ENCODE results near the gene ANKRD55. TPM values are rescaled to one million over a fixed set of nuclear protein-coding genes. Genes with fewer than 3 reads are reported as not detected.

The ANKRD55 gene
- total and polyA plus RNA-seq, 2 of the 8 experiments (the other 6 are each of a cell fraction or from before 2014, with no cell fraction given): not detected

DNA sequence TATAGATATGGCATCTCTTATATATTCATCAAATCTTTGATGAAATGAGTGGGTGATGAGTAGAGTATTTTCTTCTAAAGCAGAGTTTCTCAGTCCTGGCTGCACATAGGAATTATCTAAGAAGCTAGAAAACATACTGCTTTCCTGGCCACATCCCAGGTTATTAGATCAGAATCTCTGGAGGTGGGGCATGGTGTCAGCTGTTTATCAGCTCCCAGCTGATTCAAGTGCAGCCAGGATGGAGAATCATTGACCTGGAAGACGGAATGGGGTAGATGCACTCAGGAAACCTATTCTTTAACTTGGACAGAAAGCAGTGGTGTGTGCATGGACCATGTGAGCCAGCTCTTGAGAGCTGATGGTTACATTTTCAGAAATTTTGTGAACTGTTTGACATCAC lies 130.2 kb downstream of the ANKRD55 start:
- Histone ChIP-seq H2BK12ac (ENCODE audit: low read depth, low read length) (no peak overlapping the region), H2BK20ac (ENCODE audit: low read length) (no peak overlapping the region), H2BK5ac (ENCODE audit: low read depth, low read length) (no peak overlapping the region), H3K4ac (replicated peaks; ENCODE audit: insufficient read length, low read depth, low read length) (no peak overlapping the region), H3K4me1 (replicated peaks in 1 of 4; ENCODE audit: control insufficient read depth in 3 of 4, insufficient read depth in 4 of 4, low read length in 3 of 4) (no peaks in the 10 kb centered on the region), H2AK5ac (ENCODE audit: low read depth, low read length) (no peak overlapping the region), H3K18ac (ENCODE audit: extremely low read depth, low read length) (no peak overlapping the region), H2AFZ (ENCODE audit: low read length) (no peak overlapping the region), H3K36me3 (ENCODE audit: control insufficient read depth in 2 of 4, insufficient read depth in 4 of 4, low read length in 3 of 4) (no peaks in the 10 kb centered on the region), H4K8ac (ENCODE audit: extremely low read depth, insufficient read depth, low read length) (no peak overlapping the region), H3K4me3 (ENCODE audit: extremely low read depth in 1 of 4, insufficient read depth in 2 of 4, low read depth in 3 of 4, low read length in 4 of 4) (no peak overlapping the region), H3K4me2 (ENCODE audit: insufficient read depth in 1 of 2, low read depth in 2 of 2, low read length in 2 of 2) (no peak overlapping the region), H4K5ac (ENCODE audit: insufficient read length, low read depth, low read length) (no peak overlapping the region), H3K79me2 (ENCODE audit: control insufficient read depth in 1 of 2, insufficient read depth in 2 of 2, low read length in 2 of 2) (no peaks in the 10 kb centered on the region), H3K9me3 (ENCODE audit: insufficient read depth in 2 of 2, low read depth in 1 of 2, low read length in 1 of 2) (no peaks in the 10 kb centered on the region), H3K23ac (ENCODE audit: insufficient read length) (no peak overlapping the region), H3K27me3 (replicated peaks in 1 of 4; ENCODE audit: control insufficient read depth in 3 of 4, extremely low read depth in 1 of 4, insufficient read depth in 3 of 4, low read length in 3 of 4) (no peaks in the 10 kb centered on the region), H2BK120ac (replicated peaks; ENCODE audit: low read depth, low read length) (no peak overlapping the region), H3K23me2 (ENCODE audit: low read depth, low read length) (no peaks in the 10 kb centered on the region), H2BK15ac (ENCODE audit: low read length) (no peak overlapping the region), H3K79me1 (ENCODE audit: low read depth, low read length) (no peaks in the 10 kb centered on the region), H4K91ac (replicated peaks; ENCODE audit: insufficient read length, low read length) (no peak overlapping the region), H4K20me1 (replicated peaks in 1 of 2; ENCODE audit: control insufficient read depth in 1 of 2, insufficient read depth in 2 of 2, low read length in 2 of 2) (no peaks in the 10 kb centered on the region), H3K56ac (replicated peaks; ENCODE audit: insufficient read length, low read depth, low read length) (no peak overlapping the region), H3K9ac (replicated peaks in 1 of 4; ENCODE audit: extremely low read depth in 1 of 4, low read depth in 3 of 4, low read length in 3 of 4) (no peak overlapping the region), H3K27ac (ENCODE audit: low read depth, low read length) (no peak overlapping the region), H3K14ac (ENCODE audit: insufficient read length) (no peak overlapping the region)
- FAIRE-seq: no peak
- POLR2A ChIA-PET (ENCODE audit: partially characterized antibody): no interaction called here
- no peak for DNase-seq (ENCODE audit: low read depth in 1 of 2, low spot score in 2 of 2)
- 80% methylated on average over 1 of the region's 1 CpG; no CpG with 5 or more reads in 1 of the 2 experiments for WGBS, 2 experiments (ENCODE audit: extremely low coverage in 1 of 2, insufficient coverage in 1 of 2, insufficient read length in 1 of 2, insufficient replicate concordance in 2 of 2, low coverage in 1 of 2, low lambda C conversion rate in 2 of 2, missing lambda C conversion rate in 1 of 2)
- no peak for TF ChIP-seq EP300 (IDR thresholded peaks at IDR 0.05; ENCODE audit: borderline replicate concordance in 1 of 2, low read depth in 2 of 2, low read length in 2 of 2)
- no peak for TF ChIP-seq PHF8 (conservative IDR thresholded peaks at IDR 0.05; ENCODE audit: low read depth, low read length)
- TF ChIP-seq SP1 (IDR thresholded peaks at IDR 0.05; ENCODE audit: low read depth, low read length): no peak
- no peak for TF ChIP-seq SIN3A (conservative IDR thresholded peaks at IDR 0.05 in 1 of 2, IDR thresholded peaks at IDR 0.05 in 1 of 2; ENCODE audit: low read depth in 1 of 2, low read length in 2 of 2)
- no peak for TF ChIP-seq KDM4A (IDR thresholded peaks at IDR 0.05; ENCODE audit: low read depth, low read length, severe bottlenecking)
- TF ChIP-seq RFX5 (IDR thresholded peaks at IDR 0.05; ENCODE audit: borderline replicate concordance, low read depth, low read length): no peak
- no peak for TF ChIP-seq BCL11A (IDR thresholded peaks at IDR 0.05; ENCODE audit: low read depth in 2 of 2, low read length in 2 of 2)
- no peak for TF ChIP-seq POLR2A (IDR thresholded peaks at IDR 0.05; ENCODE audit: control extremely low read depth in 1 of 2, low read depth in 2 of 2, low read length in 2 of 2)
- no peak for TF ChIP-seq SP4 (IDR thresholded peaks at IDR 0.05; ENCODE audit: low read length)
- TF ChIP-seq, protein P1, sequence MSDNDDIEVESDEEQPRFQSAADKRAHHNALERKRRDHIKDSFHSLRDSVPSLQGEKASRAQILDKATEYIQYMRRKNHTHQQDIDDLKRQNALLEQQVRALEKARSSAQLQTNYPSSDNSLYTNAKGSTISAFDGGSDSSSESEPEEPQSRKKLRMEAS (IDR thresholded peaks at IDR 0.05): no peak
- TF ChIP-seq CEBPB (IDR thresholded peaks at IDR 0.05; ENCODE audit: low read depth, low read length): no peak
- TF ChIP-seq, protein P2, sequence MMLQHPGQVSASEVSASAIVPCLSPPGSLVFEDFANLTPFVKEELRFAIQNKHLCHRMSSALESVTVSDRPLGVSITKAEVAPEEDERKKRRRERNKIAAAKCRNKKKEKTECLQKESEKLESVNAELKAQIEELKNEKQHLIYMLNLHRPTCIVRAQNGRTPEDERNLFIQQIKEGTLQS (IDR thresholded peaks at IDR 0.05; ENCODE audit: insufficient read depth, low read depth, low read length): no peak
- CTCF ChIA-PET (ENCODE audit: partially characterized antibody): no interaction called here
